ENCODE measurements around the gene CDRT4.
"Not testable (repeated sequence)": the region's sequence is repeated elsewhere in the genome, so short reads cannot be mapped to it uniquely, and the experiment has no call there.

CDRT4 gene

GRCh38 chr17:15467592-15467991, at the start of gene CDRT4:
Gene CDRT4 (minus strand): TSS chr17:15467621. CDS start chr17:15440238, 27,383 bp downstream.
- DNase-seq (ENCODE audit: low read depth in 2 of 2): no peak

DNA sequence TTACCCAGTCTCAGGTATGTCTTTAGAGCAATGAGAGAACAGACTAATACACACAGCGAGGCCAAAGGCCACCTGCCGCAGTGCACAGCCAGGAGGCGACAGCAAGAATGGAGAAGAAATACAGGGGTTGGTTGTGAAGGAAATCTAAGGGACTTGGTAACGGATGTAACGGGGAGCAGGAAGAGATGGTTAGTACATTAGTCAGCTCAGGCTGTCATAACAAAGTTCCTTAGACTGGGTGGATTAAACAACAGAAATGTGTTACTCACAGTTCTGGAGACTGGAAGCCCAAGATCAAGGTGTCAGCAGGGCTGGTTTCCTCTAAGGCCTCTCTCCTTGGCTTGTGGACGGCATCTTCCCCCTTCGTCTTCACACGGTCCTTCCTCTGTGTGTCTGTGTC, 48.7 kb upstream of the CDRT4 start:
- no peak for DNase-seq (ENCODE audit: low read depth in 2 of 2)

- no peak for DNase-seq (ENCODE audit: low read depth in 2 of 2)
These were observed 47.0 kb upstream of the CDRT4 start for GRCh38 chr17:15514469-15514868.

- DNase-seq (ENCODE audit: low read depth in 2 of 2): no peak
These were observed 46.5 kb upstream of the CDRT4 start for GRCh38 chr17:15513856-15514459.

- no peak for DNase-seq (ENCODE audit: low read depth in 2 of 2)
These were observed 45.8 kb upstream of the CDRT4 start for GRCh38 chr17:15513058-15513791.

DNA sequence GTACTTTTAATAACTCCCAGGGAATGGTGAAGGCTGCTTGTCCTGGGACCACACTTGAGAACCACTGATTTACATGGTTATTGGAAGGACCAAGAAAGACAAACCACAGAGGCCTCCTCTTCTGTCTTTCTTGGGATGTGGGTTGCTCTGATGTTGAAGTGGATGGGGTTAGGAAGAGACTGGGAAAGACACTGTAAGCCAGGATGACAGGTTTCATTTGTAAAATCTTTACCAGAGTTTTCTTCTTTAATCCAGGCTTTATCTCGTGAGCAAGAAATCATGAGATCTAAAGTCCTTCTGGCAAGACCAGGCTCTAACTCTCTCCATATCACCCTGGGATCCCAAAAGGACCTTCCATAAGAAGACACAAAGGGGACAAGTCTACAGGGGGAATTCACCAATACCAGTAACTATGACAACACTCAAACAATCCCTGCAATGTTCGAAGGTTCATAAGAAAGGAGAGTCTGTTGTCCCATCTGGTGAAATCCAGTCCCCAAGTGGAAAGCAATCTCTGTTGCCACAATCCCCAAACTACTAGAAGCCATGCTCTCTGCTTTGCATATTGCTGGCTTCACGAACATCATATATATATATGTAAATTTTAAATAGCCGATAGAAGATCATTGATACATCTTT, 44.8 kb upstream of the CDRT4 start:
- DNase-seq (ENCODE audit: low read depth in 2 of 2): no peak

DNA sequence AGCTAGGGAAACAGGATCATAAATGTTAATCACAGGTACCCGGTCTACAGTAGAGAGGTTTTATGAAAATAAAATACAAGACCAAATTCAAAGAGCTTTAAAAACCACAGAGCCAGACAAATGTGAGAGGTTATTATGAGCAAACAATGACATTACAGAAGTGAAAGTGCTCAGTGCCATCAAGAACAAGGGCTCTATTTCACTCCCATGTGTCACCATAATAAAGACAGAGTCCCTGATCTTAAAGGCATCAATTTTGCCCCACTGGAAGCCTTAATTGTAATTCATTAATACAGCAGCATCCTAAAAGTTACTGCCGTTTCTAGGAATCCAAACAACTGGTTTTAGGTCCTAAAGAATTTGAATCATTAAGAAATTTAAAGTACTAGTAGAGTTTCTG, 43.7 kb upstream of the CDRT4 start:
- DNase-seq (ENCODE audit: low read depth in 2 of 2): no peak

GRCh38 chr17:15510361-15510760, 42.9 kb upstream of the CDRT4 start:
- DNase-seq (ENCODE audit: low read depth in 2 of 2): no peak

DNA sequence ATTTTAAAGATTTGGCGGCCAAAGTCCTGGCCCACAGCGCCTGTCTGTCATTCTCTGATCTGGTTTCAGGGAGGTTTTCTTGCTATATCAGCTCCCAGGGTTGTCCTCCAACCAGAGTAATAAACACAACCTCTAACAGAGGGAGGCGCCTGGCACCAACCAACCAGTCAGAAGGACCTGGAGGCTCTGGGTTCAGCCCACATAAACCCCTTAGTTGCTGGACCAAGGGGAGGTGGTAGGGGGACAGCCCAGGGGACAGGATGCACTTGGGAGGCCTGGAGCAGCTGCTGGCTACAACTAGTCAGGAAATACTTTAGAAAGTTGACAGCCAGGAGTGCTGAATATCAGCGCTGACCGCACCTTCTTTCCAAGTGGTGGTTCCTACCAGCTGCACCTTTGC, 41.7 kb upstream of the CDRT4 start:
- DNase-seq (ENCODE audit: low read depth in 2 of 2): no peak

DNA sequence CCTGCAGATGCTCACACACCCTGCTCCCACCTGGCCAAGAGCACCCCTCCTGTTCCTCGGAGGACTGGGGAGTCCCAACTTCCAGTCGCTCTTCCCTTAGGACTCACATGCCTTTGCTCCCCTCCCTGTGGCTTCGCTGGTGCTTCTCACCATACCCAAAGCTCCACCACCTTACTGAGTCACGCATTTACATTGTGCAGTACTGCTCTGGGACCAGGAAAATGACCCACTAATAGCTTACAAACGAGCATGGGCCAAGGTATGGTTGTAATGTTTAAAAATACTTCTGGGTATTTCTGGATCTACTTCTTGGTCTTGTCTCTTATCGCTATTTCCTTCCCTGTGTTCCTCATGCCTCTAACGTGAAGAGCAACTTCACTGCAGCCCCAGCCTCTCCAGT, 41.0 kb upstream of the CDRT4 start:
- no peak for DNase-seq (ENCODE audit: low read depth in 2 of 2)

GRCh38 chr17:15507896-15508295, 40.5 kb upstream of the CDRT4 start:
- no peak for DNase-seq (ENCODE audit: low read depth in 2 of 2)

DNA sequence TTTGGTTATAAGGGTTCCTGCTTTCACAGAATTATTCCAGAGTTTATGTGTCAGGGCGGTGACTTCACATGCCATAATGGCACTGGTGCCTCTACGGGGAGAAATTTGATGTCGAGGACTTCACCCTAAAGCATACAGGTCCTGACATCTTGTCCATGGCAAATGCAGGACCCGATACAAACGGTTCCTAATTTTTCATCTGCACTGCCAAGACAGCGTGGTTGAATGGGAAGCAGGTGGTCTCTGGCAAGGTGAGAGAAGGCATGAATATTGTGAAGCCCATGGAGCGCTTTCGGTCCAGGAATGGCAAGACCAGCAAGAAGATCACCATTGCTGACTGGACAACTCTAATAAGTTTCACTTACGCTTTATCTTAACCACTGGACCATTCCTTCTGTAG, 39.6 kb upstream of the CDRT4 start:
- no peak for DNase-seq (ENCODE audit: low read depth in 2 of 2)

- DNase-seq (ENCODE audit: low read depth in 2 of 2): not testable (repeated sequence)
These were observed 38.3 kb upstream of the CDRT4 start for GRCh38 chr17:15505708-15506107.

- no peak for DNase-seq (ENCODE audit: low read depth in 2 of 2)
These were observed 36.3 kb upstream of the CDRT4 start for GRCh38 chr17:15503731-15504130.

GRCh38 chr17:15502369-15503112, 35.1 kb upstream of the CDRT4 start:
- DNase-seq (ENCODE audit: low read depth in 2 of 2): peak; percentile 23 to 26

DNA sequence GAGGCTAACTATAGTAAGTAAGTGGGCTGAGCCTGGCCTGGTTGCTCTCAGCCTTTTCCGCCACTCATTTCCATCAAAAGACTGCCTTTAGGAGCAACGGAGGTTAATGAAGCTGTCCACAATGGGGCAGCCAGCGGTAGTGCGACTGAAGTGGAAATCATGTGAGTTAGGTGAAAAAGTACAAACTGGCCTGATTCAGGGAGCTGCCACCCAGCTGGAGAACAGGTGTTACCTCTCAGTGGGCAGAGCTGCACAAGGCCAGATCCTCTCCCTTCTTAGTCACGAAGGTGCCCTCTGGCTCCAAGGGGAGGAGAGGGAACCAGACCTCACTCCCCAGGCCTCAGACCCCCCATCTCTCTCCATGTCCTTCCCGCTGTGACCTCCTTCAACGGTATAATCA, 34.4 kb upstream of the CDRT4 start:
- no peak for DNase-seq (ENCODE audit: low read depth in 2 of 2)

DNA sequence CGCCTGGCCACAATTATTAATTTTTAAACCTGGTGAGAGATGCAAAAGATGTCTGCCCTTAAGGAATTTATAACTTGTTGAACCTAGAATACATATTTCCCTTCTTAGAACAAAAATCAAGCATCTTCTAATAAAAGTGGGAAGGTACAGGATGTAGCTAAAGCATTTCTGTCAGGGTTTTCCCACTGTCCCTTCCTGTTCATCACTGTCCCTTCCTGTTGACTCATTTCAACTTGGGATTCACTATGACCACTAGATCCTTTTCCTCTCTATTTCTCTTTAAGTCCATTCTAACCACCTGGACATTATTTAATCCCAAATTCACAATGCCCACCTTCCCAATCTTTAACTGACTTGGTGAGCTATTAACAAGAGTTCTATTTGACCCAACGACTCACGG, 33.9 kb upstream of the CDRT4 start:
- DNase-seq (ENCODE audit: low read depth in 2 of 2): no peak

DNA sequence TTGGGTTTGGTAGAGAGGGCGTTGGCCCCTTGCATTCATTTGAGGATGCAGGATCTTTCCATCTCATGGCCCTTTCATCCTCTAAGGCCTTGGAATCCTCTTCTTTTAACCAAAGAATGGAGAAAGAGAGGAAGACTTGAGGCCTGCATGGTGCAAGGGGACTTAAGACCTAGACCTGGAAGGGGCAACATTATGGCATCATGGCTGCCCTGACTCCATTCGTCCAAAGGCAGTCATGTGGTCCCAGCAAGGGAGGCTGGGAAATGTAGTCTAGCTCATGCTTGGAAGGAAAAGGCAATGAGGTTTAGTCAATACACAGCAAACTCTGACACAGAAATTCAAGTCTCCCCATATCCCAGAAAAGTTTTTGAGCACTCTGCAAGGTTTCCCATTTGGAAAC, 30.7 kb upstream of the CDRT4 start:
- no peak for DNase-seq (ENCODE audit: low read depth in 2 of 2)

- DNase-seq (ENCODE audit: low read depth in 2 of 2): no peak
These were observed 29.6 kb upstream of the CDRT4 start for GRCh38 chr17:15496735-15497670.

DNA sequence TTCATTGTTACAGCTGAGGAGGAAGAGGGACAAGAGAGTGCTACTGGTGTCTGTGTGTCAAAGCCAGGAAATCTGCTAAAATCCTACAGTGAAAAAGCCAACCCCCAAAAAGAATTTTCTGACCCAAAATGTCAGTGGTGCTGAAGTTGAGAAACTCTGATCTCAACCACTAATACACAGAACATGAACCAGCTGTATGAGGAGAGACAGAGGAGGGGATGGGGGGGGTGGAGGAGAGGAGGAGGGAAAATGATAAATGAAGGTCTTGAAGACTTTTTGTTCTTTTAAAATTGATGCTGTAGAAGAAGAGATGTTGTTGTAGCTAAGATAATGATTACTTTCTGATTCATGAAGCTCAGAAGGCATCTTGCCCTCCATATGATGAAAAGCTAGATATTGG, 27.4 kb upstream of the CDRT4 start:
- DNase-seq (ENCODE audit: low read depth in 2 of 2): no peak

DNA sequence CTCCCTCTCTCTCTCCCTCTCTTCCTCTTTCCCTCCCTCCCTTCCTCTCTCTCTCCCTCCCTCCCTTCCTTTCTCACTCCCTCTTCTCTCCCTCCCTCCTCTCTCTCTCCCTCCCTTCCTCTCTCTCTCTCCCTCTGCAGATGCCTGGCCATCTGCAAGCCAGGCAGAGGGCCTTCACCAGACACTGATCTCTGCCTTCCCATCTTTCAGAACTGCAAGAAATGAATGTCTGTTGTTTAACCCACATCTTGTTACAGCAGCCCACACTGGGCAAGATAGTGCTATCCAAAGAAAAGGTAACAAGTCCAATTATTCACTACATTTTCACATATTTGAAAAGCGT, 26.2 kb upstream of the CDRT4 start:
- DNase-seq (ENCODE audit: low read depth in 2 of 2): no peak

Data from stimulated activated CD8-positive, alpha-beta memory T cell treated with anti-CD3 and anti-CD28 coated beads, Interleukin-15, amount 100 ng/mL, for 4 hours (primary cell).